Measurements from ENCODE around the gene DTWD2.
A peak's percentile ranks its signal among the peaks of the same experiment; 100 is the strongest.
"Not testable (repeated sequence)": the region's sequence is repeated elsewhere in the genome, so short reads cannot be mapped to it uniquely, and the experiment has no call there.

The DTWD2 gene

GRCh38 chr5:118863345-118863744 lies 125.0 kb downstream of the DTWD2 start:
- no peak for DNase-seq (ENCODE audit: low read depth)

GRCh38 chr5:118862596-118862995 lies 125.8 kb downstream of the DTWD2 start:
- DNase-seq (ENCODE audit: low read depth), result no peak

GRCh38 chr5:118857700-118858099 lies 130.6 kb downstream of the DTWD2 start:
- DNase-seq (ENCODE audit: low read depth), result no peak

GRCh38 chr5:118854819-118855218 lies 133.5 kb downstream of the DTWD2 start:
- DNase-seq (ENCODE audit: low read depth), result no peak

- not testable (repeated sequence) for DNase-seq (ENCODE audit: low read depth)
Measured at GRCh38 chr5:118851785-118852184, 136.6 kb downstream of the DTWD2 start.

DNA sequence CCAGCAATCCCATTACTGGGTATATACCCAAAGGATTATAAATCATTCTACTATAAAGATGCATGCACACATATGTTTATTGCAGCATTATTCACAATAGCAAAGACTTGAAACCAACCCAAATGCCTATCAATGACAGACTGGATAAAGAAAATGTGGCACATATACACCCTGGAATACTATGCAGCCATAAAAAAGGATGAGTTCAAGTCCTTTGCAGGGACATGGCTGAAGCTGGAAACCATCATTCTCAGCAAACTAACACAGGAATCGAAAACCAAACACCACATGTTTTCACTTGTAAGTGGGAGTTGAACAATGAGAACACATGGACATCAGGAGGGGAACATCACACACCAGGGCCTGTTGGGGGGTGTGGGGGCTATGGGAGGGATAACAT lies 138.8 kb downstream of the DTWD2 start:
- not testable (repeated sequence) for DNase-seq (ENCODE audit: low read depth)

GRCh38 chr5:118844351-118844750 lies 144.0 kb downstream of the DTWD2 start:
- DNase-seq (ENCODE audit: low read depth), result no peak

DNA sequence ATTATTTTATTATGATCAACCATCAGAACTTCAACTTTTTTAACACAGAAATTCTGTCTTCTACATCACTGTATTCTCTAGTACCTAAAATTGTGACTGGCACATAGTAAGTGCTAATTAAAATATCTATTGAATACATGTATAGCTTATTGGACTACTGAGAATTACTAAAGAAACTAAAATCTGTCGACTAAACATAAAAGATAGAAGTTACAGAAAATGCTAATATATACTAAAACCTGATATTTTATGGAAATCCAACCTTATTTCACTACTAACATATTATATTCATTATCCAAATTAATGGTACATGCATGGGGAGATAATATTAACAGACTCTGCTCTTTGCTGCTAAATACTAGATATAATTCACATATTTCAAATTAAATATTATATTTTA lies 153.6 kb downstream of the DTWD2 start:
- no peak for DNase-seq (ENCODE audit: low read depth)

DNA sequence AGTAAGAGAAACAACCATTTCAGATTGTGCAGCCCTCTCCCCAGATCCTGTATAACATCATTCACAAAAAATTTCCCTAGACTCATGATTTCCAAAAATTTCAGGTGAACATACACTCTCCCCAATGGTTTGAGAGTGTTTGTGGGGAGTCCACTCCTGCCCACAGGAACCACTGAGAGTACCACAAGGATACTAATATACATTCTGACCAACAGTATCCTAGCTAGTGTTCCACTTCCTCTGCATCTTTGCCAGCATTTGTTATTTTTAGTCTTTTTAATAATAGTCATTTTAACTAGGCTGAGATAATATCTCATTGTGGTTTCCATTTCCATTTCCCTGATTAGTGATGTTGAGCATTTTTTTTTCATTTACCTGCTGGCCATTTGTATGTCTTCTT lies 155.4 kb downstream of the DTWD2 start:
- DNase-seq (ENCODE audit: low read depth), result no peak

- DNase-seq (ENCODE audit: low read depth), result no peak
Measured at GRCh38 chr5:118825226-118825625, 163.1 kb downstream of the DTWD2 start.

DNA sequence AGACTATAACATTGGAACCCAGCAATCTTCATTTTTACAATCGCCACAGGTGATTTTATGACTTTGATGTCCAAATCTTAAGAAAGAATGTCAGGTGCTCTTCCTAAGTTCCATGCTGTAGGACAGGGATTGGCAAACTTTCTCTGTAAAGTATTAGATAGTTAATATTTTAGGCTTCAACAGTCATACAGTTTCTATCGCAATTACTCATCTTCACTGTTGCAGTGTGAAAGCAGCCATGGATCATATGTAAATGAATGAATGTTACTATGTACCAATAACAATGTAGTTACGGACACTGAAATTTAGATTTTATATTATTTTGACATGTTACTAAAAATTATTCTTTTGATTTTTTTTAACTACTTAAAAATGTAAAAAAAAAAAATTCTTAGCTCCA lies 169.7 kb downstream of the DTWD2 start:
- no peak for DNase-seq (ENCODE audit: low read depth)

DNA sequence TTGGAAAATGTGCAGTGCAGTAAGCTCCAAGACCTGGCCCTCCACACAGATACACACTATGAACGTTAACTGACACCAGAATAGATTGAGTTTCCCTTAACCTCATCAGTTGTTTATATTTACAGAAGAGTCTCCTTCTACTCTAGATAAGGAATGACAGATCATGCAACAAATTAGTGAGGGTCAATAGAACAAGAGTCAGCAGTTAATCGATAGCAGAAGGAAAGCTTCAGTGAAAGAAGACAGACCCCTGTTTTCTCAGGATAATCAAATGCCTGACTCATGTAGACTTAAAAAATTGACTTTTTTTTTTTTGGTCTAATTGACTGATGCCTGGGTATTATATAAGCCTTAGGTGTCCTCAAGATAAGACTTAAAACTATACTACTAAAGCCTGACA lies 179.9 kb downstream of the DTWD2 start:
- DNase-seq (ENCODE audit: low read depth), result no peak

DNA sequence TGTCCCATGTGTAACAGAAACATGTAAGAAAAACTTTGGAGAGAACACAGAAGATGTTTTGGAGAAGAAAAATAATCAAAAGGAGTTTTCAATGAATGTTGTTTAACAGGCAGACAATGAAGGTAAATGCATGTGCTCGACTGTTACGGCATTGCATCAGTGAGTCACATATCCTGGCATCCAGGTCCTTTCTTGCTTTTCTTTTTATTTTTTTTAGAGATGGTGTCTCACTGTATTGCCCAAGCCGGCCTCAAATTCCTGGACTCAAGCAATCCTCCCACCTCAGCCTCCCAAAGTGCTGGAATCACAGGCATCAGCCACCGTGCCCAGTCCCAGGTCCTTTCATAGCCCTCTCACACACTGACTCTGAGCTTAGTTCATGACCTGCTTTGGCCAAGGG lies 181.8 kb downstream of the DTWD2 start:
- no peak for DNase-seq (ENCODE audit: low read depth)

DNA sequence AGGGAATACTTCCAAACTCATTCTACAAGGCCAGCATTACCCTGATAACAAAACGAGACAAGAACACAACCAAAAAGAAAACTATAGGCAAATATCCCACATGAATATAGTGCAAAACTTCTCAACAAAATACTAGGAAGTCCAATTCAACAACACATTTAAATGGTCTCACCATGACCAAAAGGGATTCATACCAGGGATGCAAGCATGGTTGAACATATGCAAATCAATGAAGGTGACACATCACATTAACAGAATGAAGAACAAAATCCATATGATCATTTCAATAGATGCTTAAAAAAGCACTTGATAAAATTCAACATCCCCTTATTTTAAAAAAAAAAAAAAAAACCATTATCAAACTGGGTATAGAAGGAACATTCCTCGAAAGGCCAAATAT lies 186.0 kb downstream of the DTWD2 start:
- no peak for DNase-seq (ENCODE audit: low read depth)

DNA sequence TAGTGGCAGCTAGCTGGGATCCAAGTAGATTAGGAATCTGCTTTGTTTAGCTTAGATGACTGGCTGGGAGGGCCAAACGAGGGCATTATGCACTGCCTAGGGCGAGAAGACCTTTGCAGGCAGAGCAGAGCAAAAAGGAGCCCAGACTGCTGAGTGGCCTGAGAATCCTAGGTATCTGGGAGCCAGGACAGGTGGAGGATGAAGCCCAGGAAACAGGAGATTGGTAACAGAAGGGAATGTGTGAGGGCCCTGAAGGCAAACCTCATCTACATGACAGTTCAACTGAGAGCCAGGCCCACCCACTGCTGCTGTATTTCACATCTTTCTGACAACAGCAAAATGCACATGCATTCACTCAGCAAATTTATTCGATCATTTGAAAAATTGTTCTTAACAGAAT lies 192.3 kb downstream of the DTWD2 start:
- DNase-seq (ENCODE audit: low read depth), result no peak

DNA sequence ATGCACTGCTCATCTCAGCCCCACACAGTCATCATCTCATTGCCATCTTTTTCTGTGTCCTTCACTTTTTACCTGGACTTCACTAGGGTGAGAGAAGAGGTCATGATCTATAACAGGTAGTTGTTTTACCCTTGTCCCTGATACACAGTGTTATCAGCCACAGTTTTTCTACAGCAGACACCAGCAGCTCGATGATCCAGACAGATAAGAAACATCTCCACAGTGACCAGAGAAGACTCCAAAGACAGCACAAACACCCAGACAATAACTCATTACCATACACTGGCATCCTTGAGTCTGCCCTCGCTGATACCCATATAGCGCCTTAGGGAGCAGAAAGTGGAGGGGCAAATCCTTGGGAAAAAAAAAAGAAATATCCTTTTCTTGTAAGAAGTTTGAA lies 194.1 kb downstream of the DTWD2 start:
- DNase-seq (ENCODE audit: low read depth), result no peak

DNA sequence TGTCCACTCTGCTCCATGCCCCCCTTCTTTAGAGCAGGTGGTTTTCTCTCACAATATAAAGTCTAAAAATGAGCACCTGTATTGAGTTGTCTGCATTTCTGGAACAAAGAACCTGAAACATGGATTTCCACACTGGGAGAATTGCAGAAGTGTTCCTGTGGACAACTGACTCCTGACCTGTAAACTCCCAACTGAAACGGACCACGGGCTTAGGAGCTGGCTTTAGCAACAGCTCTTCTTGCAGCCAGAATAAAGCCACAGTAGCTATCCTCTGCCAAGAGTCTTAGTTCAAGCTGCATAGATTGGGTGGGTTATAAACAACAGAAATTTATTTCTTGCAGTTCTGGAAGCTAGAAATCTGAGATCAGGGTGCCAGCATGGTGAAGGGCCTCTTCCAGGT lies 194.7 kb downstream of the DTWD2 start:
- DNase-seq (ENCODE audit: low read depth), result no peak

- no peak for DNase-seq (ENCODE audit: low read depth)
Measured at GRCh38 chr5:118793091-118793490, 195.3 kb downstream of the DTWD2 start.

GRCh38 chr5:118791926-118792734 lies 196.2 kb downstream of the DTWD2 start:
- peak; percentile 9 for DNase-seq (ENCODE audit: low read depth)

GRCh38 chr5:118789366-118789765 lies 199.0 kb downstream of the DTWD2 start:
- no peak for DNase-seq (ENCODE audit: low read depth)

GRCh38 chr5:118788351-118788750 lies 200.0 kb downstream of the DTWD2 start:
- DNase-seq (ENCODE audit: low read depth), result no peak

Data from CMK (cell line).